GM19023 (cell line): ENCODE results near the gene GAL.
"Not testable (repeated sequence)": the region's sequence is repeated elsewhere in the genome, so short reads cannot be mapped to it uniquely, and the experiment has no call there.

Experiments
- ATAC-seq: cut with Tn5 transposase; IDR thresholded peaks from one replicate; pipeline ENCODE4 v1.9.1; 2021; ENCODE audit warnings: mild to moderate bottlenecking, moderate library complexity; ENCODE audit not compliant: unreplicated experiment

Gene GAL

GRCh38 chr11:68684385-68685356 lies at the start of gene GAL:
GAL (plus strand) TSS chr11:68684544; CDS start chr11:68684924, 380 bp downstream.
- ATAC-seq: no peak

GRCh38 chr11:68634606-68635005 lies 49.7 kb upstream of the GAL start:
- ATAC-seq: not testable (repeated sequence)

DNA sequence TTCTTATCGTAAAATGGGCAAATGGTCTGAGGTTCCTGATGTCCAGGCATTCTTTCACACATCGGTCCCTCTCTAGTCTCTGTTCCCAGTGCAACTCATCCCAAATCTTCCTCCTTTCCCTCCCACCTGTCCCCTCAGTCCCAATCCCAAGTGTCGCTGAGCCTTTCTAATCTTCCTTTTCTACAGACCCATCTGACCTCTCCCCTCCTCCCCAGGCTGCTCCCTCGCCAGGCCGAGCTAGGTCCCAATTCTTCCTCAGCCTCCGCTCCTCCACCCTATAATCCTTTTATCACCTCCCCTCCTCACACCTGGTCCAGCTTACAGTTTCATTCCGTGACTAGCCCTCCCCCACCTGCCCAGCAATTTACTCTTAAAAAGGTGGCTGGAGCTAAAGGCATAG lies 49.2 kb upstream of the GAL start:
- ATAC-seq: not testable (repeated sequence)

GRCh38 chr11:68635883-68636282 lies 48.5 kb upstream of the GAL start:
- not testable (repeated sequence) for ATAC-seq

DNA sequence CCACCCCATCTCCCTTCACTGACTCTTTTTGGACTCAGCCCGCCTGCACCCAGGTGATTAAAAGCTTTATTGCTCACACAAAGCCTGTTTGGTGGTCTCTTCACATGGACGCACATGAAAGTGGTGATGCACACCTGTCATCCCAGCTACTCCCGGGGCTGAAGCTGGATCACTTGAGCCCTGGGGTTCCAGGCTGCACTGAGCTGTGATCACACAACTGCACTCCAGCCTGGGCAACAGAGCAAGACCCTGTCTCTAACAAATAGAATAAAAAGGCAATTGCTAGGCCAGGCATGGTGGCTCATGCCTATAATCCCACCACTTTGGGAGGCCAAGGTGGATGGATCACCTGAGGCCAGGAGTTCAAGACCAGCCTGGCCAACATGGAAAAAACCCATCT lies 45.0 kb upstream of the GAL start:
- ATAC-seq: not testable (repeated sequence)

DNA sequence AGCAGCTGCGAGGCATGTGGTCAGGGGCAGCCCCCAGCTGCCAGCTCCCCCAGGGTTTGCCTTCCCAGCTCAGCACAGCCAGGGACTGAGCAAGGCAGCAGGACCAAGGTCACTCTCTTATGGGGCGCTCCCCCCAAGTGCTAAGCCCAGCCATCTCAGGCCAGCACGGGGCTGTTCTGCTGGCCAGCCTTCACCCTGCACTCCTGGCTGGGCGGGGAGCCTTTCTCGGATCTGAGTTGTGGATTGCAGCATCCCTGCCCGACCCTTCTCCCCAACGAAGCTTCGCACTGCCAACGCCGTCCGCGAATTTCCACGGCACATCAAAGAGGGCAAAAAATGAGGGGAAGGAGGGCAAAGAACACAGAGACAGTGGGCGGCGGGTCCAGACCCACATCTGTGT lies 42.5 kb upstream of the GAL start:
- no peak for ATAC-seq

- ATAC-seq: no peak
Observed at GRCh38 chr11:68643585-68643984, 40.8 kb upstream of the GAL start.

DNA sequence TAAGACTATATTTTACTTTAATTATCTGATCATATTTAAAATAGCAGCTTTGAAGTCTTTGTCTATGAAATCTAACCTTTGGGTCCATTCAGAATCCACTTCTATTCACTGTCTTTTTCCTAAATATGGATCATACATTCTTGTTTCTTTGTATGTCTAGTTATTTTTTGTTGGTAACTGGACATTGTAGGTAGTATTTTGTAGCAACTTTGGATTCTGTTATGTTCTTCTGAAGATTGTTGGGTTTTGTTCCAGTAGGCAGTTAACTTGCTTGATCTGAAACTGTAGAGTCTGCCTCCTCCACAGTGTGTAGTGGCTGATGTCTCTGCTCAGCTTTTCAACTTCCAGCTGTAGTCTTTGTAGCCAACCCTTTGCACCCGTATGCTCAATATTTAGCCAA lies 37.5 kb upstream of the GAL start:
- ATAC-seq: no peak

- ATAC-seq: no peak
Observed at GRCh38 chr11:68649851-68650555, 34.3 kb upstream of the GAL start.

GRCh38 chr11:68650801-68651200 lies 33.5 kb upstream of the GAL start:
- no peak for ATAC-seq

DNA sequence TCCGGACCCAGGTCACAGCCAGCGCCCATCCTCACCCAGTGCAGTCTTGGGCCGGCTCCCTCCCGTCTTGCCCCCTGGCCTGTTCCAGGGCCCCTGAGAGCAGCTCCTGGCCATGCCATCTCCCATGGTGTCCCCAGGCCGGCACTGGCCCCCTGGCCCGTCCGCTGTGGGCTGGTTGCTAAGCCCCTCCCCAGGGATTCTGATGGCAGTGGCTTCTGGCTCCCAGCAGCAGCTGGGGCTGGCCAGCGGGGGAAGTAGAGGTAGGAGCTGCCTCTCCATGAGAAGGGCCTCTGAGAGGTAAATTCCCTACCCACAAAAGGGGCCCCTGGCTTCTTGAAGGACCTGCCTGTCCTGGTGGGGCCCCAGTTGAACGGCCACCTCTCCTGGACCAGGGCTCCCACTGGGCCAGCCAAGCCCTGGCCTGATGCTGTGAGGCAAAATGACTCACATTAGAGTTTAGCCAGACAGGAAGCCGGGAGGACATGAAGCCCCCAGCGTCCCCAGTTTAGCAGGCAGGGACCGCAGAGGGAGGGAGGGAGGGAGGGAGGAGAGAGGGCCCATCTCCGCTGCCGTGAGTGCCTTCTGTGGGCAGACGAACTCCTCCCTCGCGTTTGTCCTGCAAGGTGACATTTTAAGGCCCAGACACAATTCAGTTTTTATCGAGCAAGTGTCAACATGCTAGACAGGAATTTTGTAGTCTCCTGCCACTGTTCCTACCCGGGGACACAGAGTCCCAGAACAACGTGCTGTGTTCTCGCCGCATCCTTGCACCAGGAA lies 32.9 kb upstream of the GAL start:
- ATAC-seq: no peak

GRCh38 chr11:68651985-68652682 lies 32.2 kb upstream of the GAL start:
- ATAC-seq: no peak

DNA sequence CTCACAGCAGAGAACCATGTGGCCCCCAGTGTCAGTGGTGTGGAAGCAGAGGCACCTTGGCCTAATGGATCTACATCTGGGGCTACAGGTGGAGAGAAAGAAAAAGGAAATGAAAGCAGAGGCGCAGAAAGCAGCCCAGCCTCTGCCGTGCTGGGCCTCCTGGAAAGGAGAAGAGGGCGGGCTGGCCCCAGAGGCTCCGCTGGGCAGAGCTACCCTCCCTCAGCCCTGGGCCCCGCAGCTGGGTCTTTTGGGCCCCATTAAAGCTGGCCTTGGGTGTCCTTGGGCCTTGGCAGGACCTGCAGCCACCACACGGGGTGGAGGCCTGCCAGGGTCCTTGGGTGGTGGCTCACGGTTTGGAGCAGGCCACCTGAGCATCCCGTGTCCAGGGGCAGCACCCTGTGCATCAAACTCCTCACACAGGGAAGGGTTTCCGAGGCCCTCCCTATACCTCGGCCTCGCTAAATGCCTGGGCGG lies 31.6 kb upstream of the GAL start:
- ATAC-seq: no peak

DNA sequence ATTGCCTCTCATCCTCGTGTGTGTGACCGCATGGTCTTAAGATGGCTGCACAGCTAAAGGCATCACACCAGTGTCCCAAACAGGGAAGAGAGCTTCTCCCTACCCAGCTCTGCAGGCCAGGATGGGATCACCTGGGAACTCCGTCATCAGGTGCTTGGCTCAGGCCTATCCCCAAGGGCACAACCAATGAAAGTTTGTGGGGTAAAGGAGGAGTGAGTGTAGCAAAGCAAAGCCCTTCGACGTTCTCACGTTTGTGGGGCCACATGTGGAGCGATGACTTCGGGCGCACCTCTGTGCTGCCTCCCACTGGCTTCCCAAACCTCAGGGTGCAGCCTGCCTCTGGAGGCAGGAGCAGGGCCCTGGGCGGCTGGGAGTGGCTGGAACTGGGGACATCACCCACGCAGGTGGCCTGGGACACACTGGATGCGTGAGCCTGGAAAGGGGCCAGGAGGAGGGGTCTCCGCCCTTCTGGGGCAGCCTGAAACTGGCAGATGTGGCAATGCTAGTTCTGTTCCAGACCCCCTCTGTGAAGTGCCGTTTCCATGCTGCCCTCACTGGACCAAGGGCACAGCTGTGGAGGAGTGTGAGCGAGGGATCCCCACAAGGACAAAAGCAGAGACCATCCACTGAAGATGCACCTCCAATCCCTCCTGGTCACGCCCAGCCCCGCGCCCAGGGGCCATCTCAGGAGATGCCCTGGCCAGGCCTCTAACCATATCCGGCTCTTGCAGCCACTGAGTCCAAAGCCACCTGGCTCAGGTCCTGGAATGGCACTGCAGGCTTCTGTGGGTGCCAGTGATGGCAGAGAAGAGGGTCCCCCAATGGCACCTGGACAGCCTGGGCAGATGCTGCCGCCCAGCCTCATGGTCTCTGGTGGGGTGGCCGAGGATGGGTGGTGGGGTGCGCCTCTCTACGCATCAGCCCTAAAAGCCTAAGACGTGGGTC lies 30.6 kb upstream of the GAL start:
- no peak for ATAC-seq

GRCh38 chr11:68654978-68655377 lies 29.4 kb upstream of the GAL start:
- no peak for ATAC-seq

DNA sequence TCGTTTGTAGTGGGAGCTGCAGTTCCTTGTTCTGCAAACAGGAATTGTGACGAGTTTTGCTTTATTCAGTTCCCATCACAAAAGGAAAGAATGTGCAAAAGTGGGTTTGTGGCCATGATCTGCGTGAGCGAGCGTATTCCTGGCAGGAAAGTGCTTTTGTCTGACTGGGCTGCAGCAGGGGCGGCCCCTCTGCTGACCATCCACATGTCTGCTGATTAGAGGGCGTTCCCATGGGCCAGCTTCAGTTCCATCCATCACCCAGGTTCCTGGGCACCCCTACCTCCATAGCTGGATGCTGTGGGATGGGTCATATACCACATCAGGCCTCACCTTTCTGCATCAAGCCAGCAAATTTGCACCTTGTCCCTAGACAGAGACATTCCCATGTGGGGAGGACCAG lies 28.9 kb upstream of the GAL start:
- no peak for ATAC-seq

GRCh38 chr11:68655806-68656205 lies 28.5 kb upstream of the GAL start:
- no peak for ATAC-seq

GRCh38 chr11:68657021-68657780 lies 27.1 kb upstream of the GAL start:
- no peak for ATAC-seq

GRCh38 chr11:68658097-68658496 lies 26.2 kb upstream of the GAL start:
- no peak for ATAC-seq
